ENCODE results near the gene CAPN9. TPM values are rescaled to one million over a fixed set of nuclear protein-coding genes. Genes with fewer than 3 reads are reported as not detected.

Gene CAPN9
- total and polyA plus RNA-seq, 12 donors: 0.48 to 5.1 (median 1.1) TPM; not detected in 2

DNA sequence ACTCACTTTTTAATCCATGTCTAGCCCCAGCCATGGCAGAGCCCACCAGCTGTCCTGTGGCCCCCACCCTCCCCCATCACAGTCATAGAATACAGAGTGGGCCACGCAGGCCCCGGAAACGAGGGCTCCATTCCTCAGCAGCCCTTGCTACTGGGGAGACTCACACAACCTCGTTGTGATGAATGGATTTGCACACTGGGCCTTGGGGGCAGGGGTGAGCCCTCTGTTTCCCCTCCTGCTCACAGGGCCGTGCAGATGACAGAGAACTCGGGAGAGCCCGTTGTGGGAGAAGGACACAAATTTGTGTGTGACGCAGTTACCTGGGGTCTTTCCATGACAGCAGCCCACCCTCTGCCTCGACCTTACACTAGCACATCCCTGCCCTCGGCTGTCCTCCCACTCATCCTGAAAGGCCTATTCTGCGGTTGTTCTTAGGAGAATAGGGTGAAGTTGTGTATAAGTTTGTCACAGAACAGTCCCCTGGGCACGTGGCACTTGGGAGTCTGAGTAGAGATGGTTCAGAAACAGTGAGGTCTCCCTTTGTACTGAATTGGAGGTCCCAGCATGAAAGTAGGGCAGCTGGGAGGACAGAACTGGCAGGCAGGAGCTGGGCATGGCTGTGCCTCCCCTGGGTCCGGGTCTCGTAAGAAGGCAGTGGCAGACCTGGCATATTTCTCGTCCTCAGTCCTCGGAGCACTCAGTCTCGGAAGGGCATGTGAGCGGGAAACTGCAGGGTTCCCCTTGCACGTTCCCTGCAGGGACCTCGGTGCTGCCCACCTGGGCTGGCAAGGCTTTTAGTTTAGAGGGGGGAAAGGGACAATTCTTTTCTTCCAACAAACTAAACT lies 40.1 kb upstream of the CAPN9 start:
- Histone ChIP-seq H3K27ac (no peak overlapping the region), H3K27me3 (no peaks in the 10 kb centered on the region), H3K4me1 (replicated peaks in 1 of 2) (no peaks in the 10 kb centered on the region), H3K9me3 (replicated peaks in 1 of 3) (no peaks in the 10 kb centered on the region), H3K4me3 (no peak overlapping the region), H3K36me3 (replicated peaks in 1 of 2) (no peaks in the 10 kb centered on the region)
- intact Hi-C loops (cut with DNase I): no loop called here
- no peak for DNase-seq
- WGBS, 4 donors: 80 to 90% (median 89%) methylated on average over 14 to 20 of the region's 20 CpGs
- TF ChIP-seq, protein P1, sequence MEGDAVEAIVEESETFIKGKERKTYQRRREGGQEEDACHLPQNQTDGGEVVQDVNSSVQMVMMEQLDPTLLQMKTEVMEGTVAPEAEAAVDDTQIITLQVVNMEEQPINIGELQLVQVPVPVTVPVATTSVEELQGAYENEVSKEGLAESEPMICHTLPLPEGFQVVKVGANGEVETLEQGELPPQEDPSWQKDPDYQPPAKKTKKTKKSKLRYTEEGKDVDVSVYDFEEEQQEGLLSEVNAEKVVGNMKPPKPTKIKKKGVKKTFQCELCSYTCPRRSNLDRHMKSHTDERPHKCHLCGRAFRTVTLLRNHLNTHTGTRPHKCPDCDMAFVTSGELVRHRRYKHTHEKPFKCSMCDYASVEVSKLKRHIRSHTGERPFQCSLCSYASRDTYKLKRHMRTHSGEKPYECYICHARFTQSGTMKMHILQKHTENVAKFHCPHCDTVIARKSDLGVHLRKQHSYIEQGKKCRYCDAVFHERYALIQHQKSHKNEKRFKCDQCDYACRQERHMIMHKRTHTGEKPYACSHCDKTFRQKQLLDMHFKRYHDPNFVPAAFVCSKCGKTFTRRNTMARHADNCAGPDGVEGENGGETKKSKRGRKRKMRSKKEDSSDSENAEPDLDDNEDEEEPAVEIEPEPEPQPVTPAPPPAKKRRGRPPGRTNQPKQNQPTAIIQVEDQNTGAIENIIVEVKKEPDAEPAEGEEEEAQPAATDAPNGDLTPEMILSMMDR (IDR thresholded peaks at IDR 0.05): no peak
- no peak for TF ChIP-seq POLR2A (IDR thresholded peaks at IDR 0.05)

DNA sequence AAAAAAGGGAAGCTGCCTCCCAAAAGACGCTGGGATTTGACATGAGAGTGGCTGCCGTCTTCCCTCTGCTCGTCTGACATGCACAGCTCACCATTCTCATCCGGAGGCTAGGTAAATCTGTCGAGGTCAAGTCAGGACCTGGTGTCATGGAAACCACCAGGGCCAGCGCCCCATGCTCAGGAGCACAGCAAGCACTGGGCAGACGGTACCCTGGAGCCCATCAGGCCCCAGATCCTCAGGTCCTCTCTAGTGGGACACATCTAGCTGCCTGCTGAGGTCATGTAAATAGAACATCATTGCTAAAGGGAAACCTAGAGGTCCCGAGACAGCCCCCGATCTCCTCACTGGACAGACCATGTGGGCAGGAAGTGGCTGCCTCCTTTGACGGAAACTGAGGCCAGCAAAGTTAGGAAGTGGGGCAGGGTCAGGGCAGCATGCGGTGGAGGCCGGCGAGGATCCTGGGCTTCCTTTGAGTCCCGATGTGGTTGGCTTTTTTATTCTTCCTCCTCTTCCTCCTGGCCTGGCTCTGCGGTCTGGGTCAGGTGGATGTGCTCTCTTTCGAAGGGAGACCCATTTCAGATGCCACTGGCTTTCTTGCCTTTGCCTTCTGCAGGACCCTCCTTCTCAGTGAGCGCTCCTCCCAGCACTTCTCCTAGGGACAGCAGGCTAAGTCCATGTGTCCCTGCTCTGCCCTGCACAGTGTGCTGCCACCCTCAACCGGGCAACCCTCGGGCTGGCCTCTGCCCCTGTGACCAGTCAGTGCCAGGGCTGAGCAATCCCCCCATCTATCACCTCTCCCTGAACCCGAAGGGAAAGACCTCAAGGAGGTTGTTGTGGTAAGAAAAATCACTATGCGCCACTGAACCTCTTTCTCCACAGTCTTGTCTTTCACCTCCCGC lies 39.2 kb upstream of the CAPN9 start:
- Histone ChIP-seq H3K4me3 (no peak overlapping the region), H3K27me3 (no peaks in the 10 kb centered on the region), H3K27ac (no peak overlapping the region), H3K4me1 (replicated peaks in 1 of 2) (no peaks in the 10 kb centered on the region), H3K36me3 (replicated peaks in 1 of 2) (no peaks in the 10 kb centered on the region), H3K9me3 (replicated peaks in 1 of 3) (no peaks in the 10 kb centered on the region)
- no peak for TF ChIP-seq POLR2A (IDR thresholded peaks at IDR 0.05)
- TF ChIP-seq, protein P1 (IDR thresholded peaks at IDR 0.05): no peak
- no peak for DNase-seq
- WGBS, 4 donors: 70 to 80% (median 72%) methylated on average over 18 to 22 of the region's 22 CpGs
- intact Hi-C loops (cut with DNase I): no loop called here

DNA sequence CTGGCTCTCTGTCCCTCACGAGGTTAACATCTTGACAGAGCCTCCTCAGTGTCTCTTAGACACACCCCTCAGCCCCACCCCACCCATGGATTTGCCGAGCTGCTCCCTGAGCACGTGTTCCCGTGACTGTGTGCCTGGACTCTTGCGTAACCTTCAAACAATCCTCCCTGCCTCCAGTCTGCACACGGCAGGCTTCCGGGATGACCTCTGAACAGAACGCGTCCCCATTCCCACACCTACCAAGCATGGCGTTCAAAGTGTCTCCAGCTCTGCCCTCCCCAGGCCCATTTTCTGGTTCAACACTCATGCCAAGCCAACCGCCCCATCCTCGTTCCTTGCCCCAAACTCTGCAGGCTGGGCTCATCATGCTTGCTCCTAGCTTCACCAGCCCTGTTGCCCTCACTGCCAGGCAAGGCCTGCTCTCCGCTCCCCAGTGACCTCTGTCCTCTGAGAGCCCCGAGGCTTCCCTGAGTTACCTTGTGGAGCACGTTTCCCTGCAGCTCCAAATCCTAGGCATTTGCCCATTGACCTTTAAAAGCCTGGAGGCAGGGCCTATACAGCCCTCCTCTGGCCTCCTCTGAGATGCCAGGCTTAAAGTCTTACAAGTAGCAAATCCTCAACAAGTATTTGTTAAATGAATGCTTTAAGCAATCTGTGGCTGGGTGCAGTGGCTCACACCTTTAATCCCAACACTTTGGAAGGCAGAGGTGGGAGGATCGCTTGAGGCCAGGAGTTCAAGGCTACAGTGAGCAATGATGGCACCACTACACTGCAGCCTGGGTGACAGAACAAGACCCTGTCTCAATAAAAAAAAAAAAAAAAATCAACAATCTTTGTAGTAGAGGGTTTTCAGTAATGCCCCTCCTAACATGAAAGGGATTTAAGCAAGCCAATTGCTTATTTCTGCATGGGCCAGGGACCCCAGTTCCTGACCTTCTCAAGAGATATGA lies 38.3 kb upstream of the CAPN9 start:
- Histone ChIP-seq H3K9me3 (replicated peaks in 1 of 3) (no peaks in the 10 kb centered on the region), H3K27ac (no peak overlapping the region), H3K4me1 (replicated peaks in 1 of 2) (peaks cover 6 to 7% of the 10 kb centered on the region in 2 donors), H3K27me3 (no peaks in the 10 kb centered on the region), H3K36me3 (replicated peaks in 1 of 2) (no peaks in the 10 kb centered on the region), H3K4me3 (no peak overlapping the region)
- intact Hi-C loops (cut with DNase I): no loop called here
- TF ChIP-seq, protein P1 (IDR thresholded peaks at IDR 0.05): no peak
- TF ChIP-seq POLR2A (IDR thresholded peaks at IDR 0.05): no peak
- WGBS, 4 donors: 76 to 82% (median 81%) methylated on average over 16 of the region's 16 CpGs
- DNase-seq: peak in 2 of 7 donors; percentile 25 to 33

All from adrenal gland (tissue), 12 donors.